NCI-H2029 (cell line): ENCODE results near the gene SLC8A1.
A peak's percentile ranks its signal among the peaks of the same experiment; 100 is the strongest.

Experiments
- DNase-seq: peaks from one replicate; lab custom pipeline; 2025; lab: John Stamatoyannopoulos, UW

The SLC8A1 gene

DNA sequence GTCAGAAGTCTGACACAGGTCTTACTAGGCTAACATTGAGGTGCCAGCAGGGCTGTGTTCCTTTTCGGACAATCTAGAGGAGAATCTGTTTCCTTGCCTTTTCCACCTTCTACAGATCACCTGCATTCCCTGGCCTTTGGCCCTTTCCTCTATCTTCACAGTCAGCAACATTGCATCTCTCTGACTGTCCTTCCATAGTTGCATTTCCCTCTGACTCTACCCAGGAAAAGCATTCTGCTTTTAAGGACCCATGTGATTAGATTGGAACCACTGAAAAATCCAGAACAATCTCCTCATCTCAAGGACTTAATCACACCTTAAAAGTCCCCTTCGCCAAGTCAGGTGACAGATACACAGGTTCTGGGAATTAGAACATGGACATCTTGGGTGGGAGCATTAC, 181.5 kb downstream of the SLC8A1 start:
- no peak for DNase-seq

DNA sequence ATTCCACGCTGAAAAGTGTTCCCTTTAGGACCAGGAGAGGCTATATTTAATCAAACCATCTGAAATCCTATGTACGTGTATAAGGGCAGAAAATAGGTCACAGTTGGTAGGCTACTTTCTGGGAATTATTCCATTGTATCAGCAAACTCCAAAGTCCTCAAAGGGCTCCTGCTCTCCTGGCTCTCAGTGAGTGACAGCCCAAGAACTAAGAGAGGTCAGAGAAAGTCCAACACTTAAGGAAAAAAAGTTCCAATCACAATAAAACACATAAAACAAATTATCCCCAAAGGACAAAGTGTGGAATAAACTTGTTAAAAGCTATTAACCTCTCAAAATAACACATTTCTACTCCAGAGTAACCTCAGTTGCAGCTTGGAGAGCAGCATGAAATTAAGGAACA, 183.3 kb downstream of the SLC8A1 start:
- DNase-seq = no peak

GRCh38 chr2:40266201-40266600, 185.7 kb downstream of the SLC8A1 start:
- no peak for DNase-seq

GRCh38 chr2:40265602-40266001, 186.3 kb downstream of the SLC8A1 start:
- no peak for DNase-seq

DNA sequence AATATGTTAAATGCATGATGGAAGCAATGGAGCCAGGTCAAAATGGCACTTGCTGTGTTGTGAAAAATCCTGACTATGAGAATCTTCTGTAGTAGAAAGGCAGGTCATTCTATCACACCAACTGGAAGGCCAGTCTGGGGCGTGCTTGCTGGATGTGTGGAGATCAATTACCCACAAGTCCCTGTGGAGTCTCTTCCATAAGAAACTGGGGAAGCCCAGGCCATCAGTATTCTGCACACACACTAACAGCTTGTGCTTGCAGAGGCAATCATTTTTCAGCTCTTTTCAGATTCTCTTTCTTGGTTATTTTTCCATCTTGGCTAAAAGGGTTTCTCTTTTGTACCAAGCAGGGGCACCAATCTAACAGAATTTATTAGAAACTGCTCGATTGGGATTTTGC, 190.8 kb downstream of the SLC8A1 start:
- DNase-seq = no peak

- DNase-seq = no peak
Measured at GRCh38 chr2:40260437-40260836, 191.5 kb downstream of the SLC8A1 start.

DNA sequence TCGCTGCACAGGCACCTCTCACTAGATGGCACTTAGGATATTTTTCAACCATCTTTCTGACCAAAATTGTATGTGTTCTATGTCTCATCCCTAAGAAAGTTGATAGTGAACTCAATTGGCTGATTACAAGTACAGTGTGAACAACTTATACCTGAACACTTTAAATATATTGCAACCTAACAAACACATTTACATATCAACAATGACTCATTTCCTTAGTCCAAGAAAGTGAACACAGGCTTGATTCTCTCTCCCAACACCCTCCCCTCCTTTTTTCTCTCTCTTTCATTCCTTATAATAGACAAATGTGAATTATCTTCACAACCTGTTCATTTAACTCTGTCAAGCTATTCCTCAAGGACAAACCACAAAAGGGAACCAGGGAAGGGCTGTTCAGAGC, 192.0 kb downstream of the SLC8A1 start:
- no peak for DNase-seq

DNA sequence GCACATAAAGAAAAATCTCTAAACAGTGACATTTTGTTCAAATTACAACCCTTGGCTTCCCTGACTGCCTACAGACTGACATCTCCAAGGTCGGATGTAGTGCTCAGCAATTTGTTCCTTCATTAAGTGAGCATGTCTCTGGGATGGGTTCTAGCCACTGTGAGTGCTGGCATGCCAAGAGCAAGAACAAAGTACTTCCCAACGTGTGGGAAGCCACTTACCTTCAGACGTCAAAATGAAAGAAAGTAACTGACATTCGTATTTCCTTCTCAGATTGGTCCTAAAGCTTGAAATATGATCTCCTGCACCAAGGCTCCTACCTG, 193.8 kb downstream of the SLC8A1 start:
- DNase-seq = no peak

- no peak for DNase-seq
Measured at GRCh38 chr2:40257340-40258134, 194.4 kb downstream of the SLC8A1 start.

GRCh38 chr2:40256649-40257048, 195.2 kb downstream of the SLC8A1 start:
- DNase-seq = no peak

- no peak for DNase-seq
Measured at GRCh38 chr2:40256008-40256407, 195.9 kb downstream of the SLC8A1 start.

DNA sequence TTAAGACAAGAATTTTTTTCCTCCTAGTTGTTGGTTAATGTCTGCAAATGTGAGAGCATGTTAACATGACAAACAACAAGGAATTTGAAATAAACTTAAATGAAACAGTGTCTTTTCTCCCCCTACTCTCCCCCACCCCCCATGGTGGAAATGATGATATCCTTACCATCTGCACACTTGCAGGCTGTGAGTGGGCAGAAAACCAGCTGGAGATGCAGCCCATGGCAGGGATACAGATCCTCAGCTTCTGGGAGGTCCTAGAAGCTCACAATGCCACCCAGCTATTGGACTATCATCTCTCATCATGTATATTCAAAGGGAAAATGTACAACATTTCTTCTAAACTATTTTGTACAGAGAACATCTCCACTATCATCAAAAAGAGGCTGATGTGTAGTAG, 196.8 kb downstream of the SLC8A1 start:
- no peak for DNase-seq

DNA sequence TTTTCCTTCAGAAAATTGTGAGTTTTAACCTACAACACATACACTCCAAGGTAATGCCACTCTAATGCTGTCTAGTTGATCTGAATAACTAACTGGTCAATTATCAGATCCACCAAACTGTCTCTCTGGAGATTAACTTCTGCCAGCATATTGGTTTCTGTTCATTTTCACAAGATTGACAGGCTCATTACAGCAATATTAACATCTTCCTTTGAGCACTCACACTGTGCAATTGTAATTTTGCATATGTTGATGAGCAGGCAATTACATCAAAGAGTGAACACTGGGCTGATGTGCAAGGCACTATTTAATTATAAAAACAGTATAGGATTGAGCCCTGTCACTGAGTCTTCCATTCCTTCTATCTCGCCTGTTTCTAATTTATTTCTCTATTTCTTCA, 197.3 kb downstream of the SLC8A1 start:
- no peak for DNase-seq

DNA sequence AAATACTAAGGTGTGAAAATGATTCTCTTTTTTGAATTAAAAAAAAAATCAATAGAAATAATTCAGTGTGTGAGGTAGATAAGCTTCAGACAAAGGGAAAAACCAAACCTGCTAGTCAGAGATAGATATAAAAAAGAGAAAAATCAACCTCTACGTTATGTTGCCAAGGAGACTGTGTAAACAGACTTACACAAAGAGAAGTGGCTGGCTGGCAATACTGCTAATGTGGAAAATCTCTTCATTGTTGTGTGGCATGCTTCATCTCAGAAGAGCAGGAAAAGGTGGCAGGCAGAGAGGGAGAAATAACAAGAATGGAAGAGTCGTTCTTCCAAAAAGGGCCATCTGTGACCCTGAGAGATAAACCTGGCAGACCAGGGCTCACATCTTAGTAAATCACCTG, 200.8 kb downstream of the SLC8A1 start:
- peak; percentile 92 for DNase-seq

- no peak for DNase-seq
Measured at GRCh38 chr2:40249577-40249976, 202.3 kb downstream of the SLC8A1 start.

DNA sequence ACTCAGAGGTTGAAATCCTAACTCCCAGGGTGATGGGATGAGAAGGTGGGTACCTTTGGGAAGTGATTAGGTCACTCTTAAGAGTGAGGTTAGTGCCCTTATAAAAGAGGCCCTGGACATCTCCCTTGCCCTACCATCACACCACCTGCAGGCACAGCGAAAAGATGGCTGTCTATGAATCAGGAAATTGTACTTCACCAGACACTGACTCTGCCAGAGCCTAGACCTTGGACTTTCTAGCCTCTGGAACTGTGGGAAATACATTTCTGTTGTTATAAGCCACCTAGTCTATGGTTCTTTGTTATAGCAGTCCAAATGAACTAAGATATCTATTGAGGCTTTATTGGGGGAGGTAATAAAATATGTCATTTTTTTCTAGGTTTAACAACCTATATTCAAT, 203.6 kb downstream of the SLC8A1 start:
- DNase-seq = no peak

DNA sequence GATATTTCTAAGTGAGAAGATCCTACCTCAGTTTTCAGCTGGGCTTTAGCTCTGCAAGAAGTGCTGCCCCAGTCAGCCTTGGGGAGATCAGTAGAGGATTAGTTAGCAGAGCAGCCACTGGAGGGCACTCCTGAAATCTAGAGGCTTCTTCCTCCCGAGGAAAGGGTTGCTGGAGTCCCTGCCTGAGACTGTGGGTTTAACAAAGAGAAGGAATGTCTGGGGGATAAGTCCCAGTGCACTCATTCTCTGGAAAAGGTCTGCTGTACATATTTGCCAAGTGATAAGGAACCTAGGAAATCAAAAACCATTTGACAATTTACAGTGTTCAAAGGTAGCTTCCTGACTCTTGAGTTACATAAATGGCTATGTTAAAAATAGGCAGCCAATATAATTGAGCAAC, 207.2 kb downstream of the SLC8A1 start:
- peak; percentile 37 for DNase-seq

DNA sequence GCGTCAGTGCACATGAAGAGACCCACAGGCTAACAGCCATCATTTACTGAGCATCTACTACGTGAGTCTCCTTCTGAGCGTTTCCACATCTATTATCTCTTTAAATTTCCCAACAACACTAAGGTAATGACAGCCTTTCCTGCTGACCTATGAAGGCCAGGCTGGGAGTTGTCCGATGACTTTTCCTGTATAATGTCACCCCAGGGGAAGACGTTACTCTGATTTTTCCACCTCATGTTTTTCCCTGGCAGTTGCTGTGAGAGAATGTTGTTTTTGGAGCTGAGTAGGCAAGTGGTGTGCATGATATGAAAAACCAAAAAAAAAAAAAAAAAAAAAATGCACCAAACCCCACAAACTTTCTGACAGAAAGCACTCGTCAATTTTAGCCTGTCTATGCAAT, 207.6 kb downstream of the SLC8A1 start:
- DNase-seq = no peak

DNA sequence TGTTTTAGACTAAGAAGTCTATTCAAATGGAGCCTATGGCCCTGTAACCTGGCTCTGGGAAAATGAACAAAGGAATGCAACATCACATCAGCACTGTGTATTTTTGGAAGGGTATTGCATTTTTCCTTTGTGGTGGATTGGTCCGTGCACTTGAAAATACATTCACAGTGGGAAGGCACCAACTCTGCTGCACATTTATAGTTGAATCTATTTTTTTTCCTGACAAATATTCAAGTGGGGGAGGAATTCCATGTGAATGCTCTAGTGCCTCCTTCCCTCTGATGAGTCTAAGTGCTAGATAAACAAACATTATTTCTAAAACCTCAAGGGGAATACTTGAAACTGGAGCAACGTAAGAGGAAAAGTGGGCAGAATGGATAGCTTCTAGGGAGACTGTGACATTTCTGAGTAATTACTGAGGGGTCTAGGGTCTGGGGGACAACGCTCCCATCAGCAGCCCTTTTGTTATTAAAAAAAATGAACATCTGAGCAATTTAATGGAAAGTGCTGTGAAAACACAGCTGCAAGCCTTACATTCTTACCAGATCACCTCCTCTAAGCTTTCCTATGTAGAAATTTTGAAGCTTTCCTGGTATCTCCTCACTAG, 208.2 kb downstream of the SLC8A1 start:
- peak; percentile 56 for DNase-seq

- peak; percentile 38 for DNase-seq
Measured at GRCh38 chr2:40242315-40242714, 209.6 kb downstream of the SLC8A1 start.

- DNase-seq = peak; percentile 90
Measured at GRCh38 chr2:40240070-40240469, 211.8 kb downstream of the SLC8A1 start.

GRCh38 chr2:40230707-40231432, 221.0 kb downstream of the SLC8A1 start:
- DNase-seq = no peak

DNA sequence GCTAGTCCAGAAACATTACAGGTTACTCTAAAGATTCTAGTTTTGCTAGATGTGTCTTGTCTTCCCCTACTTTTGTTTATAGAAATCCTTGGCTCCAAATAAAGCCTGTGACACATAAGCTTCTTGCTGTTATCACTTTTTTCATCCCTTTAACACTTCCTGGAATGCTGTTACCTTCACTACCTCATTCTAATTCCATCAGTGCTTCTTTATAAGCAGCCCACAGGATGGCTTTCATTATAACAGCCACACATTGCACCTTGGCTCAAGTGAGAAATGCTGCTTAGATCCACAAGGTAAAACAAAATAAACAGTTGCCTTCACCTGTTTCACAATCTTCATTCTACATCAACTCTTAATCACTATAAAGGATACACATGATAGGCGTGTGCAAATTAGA, 221.7 kb downstream of the SLC8A1 start:
- DNase-seq = no peak
